A673 (cell line): ENCODE measurements around the gene CTXN2. TPM values are rescaled to one million over a fixed set of nuclear protein-coding genes. Genes with fewer than 3 reads are reported as not detected.

Experiments
- BruUV-seq: library from RNA; stranded (reverse); fragments of 400-500 nt; replicated peaks from 2 replicates; lab custom pipeline; 2021; lab: Mats Ljungman, UMichigan
- CTCF ChIA-PET: fragments of 300-600 bp; sonication (Branson Sonifier 250); formaldehyde crosslinking; loops from one replicate; lab custom pipeline; 2022; ENCODE audit warnings: antibody characterized with exemption; lab: Charles Lee
- POLR2A ChIA-PET: fragments of 300-600 bp; sonication (Branson Sonifier 250); formaldehyde crosslinking; loops from one replicate; lab custom pipeline; 2022; ENCODE audit warnings: antibody characterized with exemption; ENCODE audit not compliant: low non-redundant PET; lab: Charles Lee
- DNase-seq: peaks from one replicate; pipeline ENCODE4 v3.0.0-alpha.2; 2015; ENCODE audit warnings: low spot score
- H3K27ac ChIP-seq: fragments of 200-600 bp; sonication (generic); 2 replicates; pipeline ENCODE4 v1.5.1; 2016; ENCODE audit warnings: mixed run types, low read depth, mild to moderate bottlenecking, mixed read lengths, antibody characterized with exemption, low read length; ENCODE audit not compliant: poor library complexity, severe bottlenecking
- H3K27me3 ChIP-seq: fragments of 200-600 bp; sonication (generic); replicated peaks from 2 replicates; pipeline ENCODE4 v1.6.1; 2017; ENCODE audit warnings: mixed run types, low read depth, mild to moderate bottlenecking, mixed read lengths, antibody characterized with exemption, low read length; ENCODE audit not compliant: insufficient read depth, poor library complexity
- H3K36me3 ChIP-seq: fragments of 200-600 bp; sonication (generic); 2 replicates; pipeline ENCODE4 v1.6.1; 2016; ENCODE audit warnings: mixed run types, mild to moderate bottlenecking, mixed read lengths, antibody characterized with exemption, low read length; ENCODE audit not compliant: insufficient read depth, poor library complexity, severe bottlenecking
- H3K4me1 ChIP-seq: fragments of 200-600 bp; sonication (generic); 2 replicates; pipeline ENCODE4 v1.6.1; 2017; ENCODE audit warnings: mixed run types, mild to moderate bottlenecking, mixed read lengths, antibody characterized with exemption, low read length; ENCODE audit not compliant: insufficient read depth, poor library complexity, severe bottlenecking
- H3K4me3 ChIP-seq: fragments of 200-600 bp; sonication (generic); 2 replicates; pipeline ENCODE4 v1.5.1; 2016; ENCODE audit warnings: low read depth, mixed run types, mild to moderate bottlenecking, mixed read lengths, low read length; ENCODE audit not compliant: poor library complexity, severe bottlenecking
- H3K9me3 ChIP-seq: fragments of 200-600 bp; sonication (generic); 2 replicates; pipeline ENCODE4 v1.6.1; 2016; ENCODE audit warnings: mixed run types, low read depth, mild to moderate bottlenecking, mixed read lengths, antibody characterized with exemption, low read length; ENCODE audit not compliant: poor library complexity, severe bottlenecking
- CTCF ChIP-seq: fragments of 300-800, 200-600 bp; sonication (generic); conservative IDR thresholded peaks from 2 replicates; pipeline ENCODE4 v1.5.1; 2017; ENCODE audit warnings: low read depth, mild to moderate bottlenecking, antibody characterized with exemption, low read length, moderate library complexity, mixed read lengths
- EZH2 ChIP-seq: fragments of 200-600 bp; sonication (generic); IDR thresholded peaks from 2 replicates; pipeline ENCODE4 v1.6.1; 2017; ENCODE audit warnings: borderline replicate concordance, low read depth, mild to moderate bottlenecking, mixed read lengths, antibody characterized with exemption, low read length; ENCODE audit not compliant: poor library complexity, severe bottlenecking
- intact Hi-C: fragments of 100-400 bp; cut with micrococcal nuclease; formaldehyde crosslinking; loops from one replicate; pipeline ENCODE4 v1.10.0; 2022; ENCODE audit not compliant: unreplicated experiment
- total RNA-seq: library from RNA; stranded (reverse); gene quantifications from 2 replicates; pipeline ENCODE4 v1.2.3, GENCODE V29; 2021

CTXN2 gene
- total RNA-seq, 1 experiment from 2014 or later, result not detected

- Histone ChIP-seq H3K36me3 (no peaks in the 10 kb centered on the region), H3K4me1 (peaks cover 6% of the 10 kb centered on the region), H3K27me3 (peaks cover 17% of the 10 kb centered on the region), H3K4me3 (no peak overlapping the region), H3K9me3 (no peaks in the 10 kb centered on the region), H3K27ac (no peak overlapping the region)
- no peak for TF ChIP-seq CTCF
- TF ChIP-seq EZH2, result no peak
- BruUV-seq, result no TSS peak
- ChIA-PET CTCF (no interaction called here), POLR2A (no interaction called here)
- DNase-seq, result no peak
- intact Hi-C loops, result no loop called here
These were observed 8.7 kb upstream of the CTXN2 start for GRCh38 chr15:48182749-48183148.

GRCh38 chr15:48185529-48185928 is 5.9 kb upstream of the CTXN2 start:
- no peak for TF ChIP-seq CTCF
- no peak for TF ChIP-seq EZH2
- no peak overlapping the region for H3K27ac ChIP-seq
- H3K4me1 ChIP-seq, result peaks cover 6% of the 10 kb centered on the region
- no peak overlapping the region for H3K4me3 ChIP-seq
- no TSS peak for BruUV-seq
- no peaks in the 10 kb centered on the region for H3K9me3 ChIP-seq
- H3K27me3 ChIP-seq, result peaks cover 36% of the 10 kb centered on the region
- no peaks in the 10 kb centered on the region for H3K36me3 ChIP-seq
- DNase-seq, result no peak
- intact Hi-C loops, result no loop called here
- CTCF ChIA-PET, result no interaction called here
- POLR2A ChIA-PET, result no interaction called here

- ChIA-PET POLR2A (no interaction called here), CTCF (no interaction called here)
- H3K4me1 ChIP-seq, result peaks cover 6% of the 10 kb centered on the region
- no peak overlapping the region for H3K4me3 ChIP-seq
- H3K36me3 ChIP-seq, result no peaks in the 10 kb centered on the region
- TF ChIP-seq CTCF, result no peak
- TF ChIP-seq EZH2, result no peak
- peak; percentile 54 for DNase-seq
- BruUV-seq, result no TSS peak
- no peak overlapping the region for H3K27ac ChIP-seq
- no peaks in the 10 kb centered on the region for H3K9me3 ChIP-seq
- peaks cover 39% of the 10 kb centered on the region for H3K27me3 ChIP-seq
- intact Hi-C loops, result no loop called here
These were observed 5.2 kb upstream of the CTXN2 start for GRCh38 chr15:48186271-48186670.
